Measurements from ENCODE around the gene PTAFR.

The PTAFR gene

GRCh38 chr1:28176492-28177470 is at the start of gene PTAFR:
Gene PTAFR (minus strand): TSS chr1:28176690. CDS start chr1:28151021, 25,669 bp downstream.
- no peak for DNase-seq (ENCODE audit: low read depth)

- no peak for DNase-seq (ENCODE audit: low read depth)
Measured at GRCh38 chr1:28213315-28213714, 36.8 kb upstream of the PTAFR start.

GRCh38 chr1:28209700-28210099 is 33.2 kb upstream of the PTAFR start:
- no peak for DNase-seq (ENCODE audit: low read depth)

GRCh38 chr1:28208818-28209441 is 32.4 kb upstream of the PTAFR start:
- DNase-seq (ENCODE audit: low read depth) = peak; percentile 27

GRCh38 chr1:28205243-28205642 is 28.8 kb upstream of the PTAFR start:
- no peak for DNase-seq (ENCODE audit: low read depth)

- DNase-seq (ENCODE audit: low read depth) = no peak
Measured at GRCh38 chr1:28200234-28200873, 23.9 kb upstream of the PTAFR start.

- peak; percentile 4 for DNase-seq (ENCODE audit: low read depth)
Measured at GRCh38 chr1:28199328-28200233, 23.1 kb upstream of the PTAFR start.

- DNase-seq (ENCODE audit: low read depth) = no peak
Measured at GRCh38 chr1:28197682-28198415, 21.4 kb upstream of the PTAFR start.

- no peak for DNase-seq (ENCODE audit: low read depth)
Measured at GRCh38 chr1:28196330-28196729, 19.8 kb upstream of the PTAFR start.

GRCh38 chr1:28195780-28196179 is 19.3 kb upstream of the PTAFR start:
- DNase-seq (ENCODE audit: low read depth) = no peak

GRCh38 chr1:28194326-28195035 is 18.0 kb upstream of the PTAFR start:
- DNase-seq (ENCODE audit: low read depth) = no peak

- no peak for DNase-seq (ENCODE audit: low read depth)
Measured at GRCh38 chr1:28193701-28194161, 17.2 kb upstream of the PTAFR start.

GRCh38 chr1:28190996-28191645 is 14.6 kb upstream of the PTAFR start:
- DNase-seq (ENCODE audit: low read depth) = no peak

GRCh38 chr1:28190337-28190979 is 14.0 kb upstream of the PTAFR start:
- no peak for DNase-seq (ENCODE audit: low read depth)

- DNase-seq (ENCODE audit: low read depth) = no peak
Measured at GRCh38 chr1:28185071-28185470, 8.6 kb upstream of the PTAFR start.

- no peak for DNase-seq (ENCODE audit: low read depth)
Measured at GRCh38 chr1:28180306-28181305, 4.1 kb upstream of the PTAFR start.

- DNase-seq (ENCODE audit: low read depth) = no peak
Measured at GRCh38 chr1:28178690-28179485, 2.4 kb upstream of the PTAFR start.
